SHP77 (cell line): ENCODE data around the gene CD300LG.

Source experiments
- DNase-seq, 2 experiments: peaks; one replicate each; lab custom pipeline; 2025; lab: John Stamatoyannopoulos, UW

Gene CD300LG

DNA sequence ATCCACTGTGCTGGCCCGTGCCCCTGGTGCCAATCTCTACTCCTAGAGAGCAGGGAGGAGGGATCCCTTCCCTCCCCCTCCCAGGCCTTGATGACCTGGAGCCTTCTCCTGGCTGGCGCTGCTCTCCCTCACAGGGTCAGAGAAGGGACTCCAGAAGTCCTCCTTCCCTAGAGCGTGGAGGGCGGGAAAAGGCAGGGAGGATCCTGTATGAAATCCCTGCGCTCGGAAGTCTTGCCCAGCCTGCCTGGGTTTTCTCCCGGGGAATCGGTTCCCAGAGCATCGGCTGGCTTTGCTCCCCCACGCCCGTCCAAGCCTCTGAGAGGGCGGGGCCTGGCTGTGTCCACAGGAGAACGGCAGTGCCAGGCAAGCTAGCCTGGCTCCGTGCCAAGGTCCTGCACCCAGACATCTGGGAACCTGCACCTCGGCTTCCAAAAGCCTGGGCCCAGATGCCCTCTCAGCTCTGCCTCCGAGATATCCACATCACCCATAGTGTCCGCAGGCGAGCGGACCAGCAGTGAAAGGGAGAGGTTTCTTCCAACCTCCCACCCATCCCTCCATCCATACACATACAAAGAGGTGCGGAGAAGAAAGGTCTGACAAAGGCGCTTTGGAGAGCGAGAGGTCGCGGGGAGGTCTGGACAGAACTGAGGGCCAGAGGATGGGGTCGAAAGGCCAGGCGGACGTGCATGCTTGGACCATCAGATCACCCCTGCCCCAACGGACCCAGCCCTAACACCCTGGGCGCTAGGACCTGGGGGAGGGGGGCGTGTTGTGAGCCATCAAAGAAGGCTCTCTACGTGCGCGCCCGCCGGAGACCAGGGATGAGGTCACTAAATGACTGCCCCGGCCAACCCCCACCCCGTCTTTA lies 59.2 kb downstream of the CD300LG start:
- peak; percentile 59 to 91 for DNase-seq

DNA sequence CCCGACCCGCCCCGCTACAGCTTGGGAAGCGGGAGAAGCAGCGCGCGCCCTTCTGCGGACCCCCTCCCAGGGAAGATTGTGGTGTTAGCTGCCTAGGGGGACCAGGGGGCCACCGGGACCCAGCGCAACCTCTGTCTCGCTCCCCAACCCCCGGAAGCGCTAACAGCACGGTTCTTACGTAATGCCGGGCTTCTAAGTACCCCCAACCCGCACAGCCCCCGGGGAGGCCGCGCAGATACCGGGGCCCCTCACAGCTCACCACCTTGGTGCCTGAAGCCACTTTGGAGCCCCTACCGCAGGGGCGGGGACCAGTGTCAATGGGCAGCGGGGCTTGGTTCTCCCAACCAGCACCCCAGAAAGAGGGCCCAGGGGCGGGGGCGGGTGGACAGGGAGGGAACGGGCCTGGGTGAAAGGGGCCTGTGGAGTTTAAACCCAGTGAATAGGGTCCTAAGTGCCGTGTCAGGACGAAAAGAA lies 60.0 kb downstream of the CD300LG start:
- no peak for DNase-seq

DNA sequence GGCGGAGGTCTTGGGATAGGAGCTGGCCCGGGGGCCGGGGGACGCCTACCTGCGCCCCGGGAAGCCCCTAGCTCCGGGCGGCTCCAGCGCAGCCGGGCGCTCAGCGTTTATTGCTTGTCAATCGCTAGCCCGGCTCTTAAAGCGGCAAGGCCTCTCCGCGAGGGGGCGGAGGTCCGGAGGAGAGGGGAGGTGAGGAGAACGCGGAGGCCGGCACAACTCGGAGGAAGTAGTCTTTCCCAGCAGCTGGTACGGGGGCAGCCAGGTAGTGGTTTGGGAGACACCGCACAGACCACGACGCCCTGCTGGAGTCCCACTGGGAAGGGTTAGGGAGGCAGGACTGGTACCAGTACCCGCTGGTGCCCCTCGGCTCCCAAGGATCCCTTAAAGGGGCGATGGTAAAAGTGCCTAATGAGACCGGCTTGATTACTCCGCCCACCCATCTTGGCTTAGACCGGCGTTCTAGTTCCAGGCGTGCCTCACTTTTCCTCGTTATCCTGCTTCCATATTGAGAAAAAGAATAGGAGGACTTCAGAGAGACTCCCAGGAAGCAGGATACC lies 60.5 kb downstream of the CD300LG start, which contains the start of gene MPP2:
Gene MPP2 (minus strand): TSS at position 112 of the 557 bp plus-strand sequence. CDS start 3,076 bp downstream, outside the sequence.
- DNase-seq = peak; percentile 88 to 90

DNA sequence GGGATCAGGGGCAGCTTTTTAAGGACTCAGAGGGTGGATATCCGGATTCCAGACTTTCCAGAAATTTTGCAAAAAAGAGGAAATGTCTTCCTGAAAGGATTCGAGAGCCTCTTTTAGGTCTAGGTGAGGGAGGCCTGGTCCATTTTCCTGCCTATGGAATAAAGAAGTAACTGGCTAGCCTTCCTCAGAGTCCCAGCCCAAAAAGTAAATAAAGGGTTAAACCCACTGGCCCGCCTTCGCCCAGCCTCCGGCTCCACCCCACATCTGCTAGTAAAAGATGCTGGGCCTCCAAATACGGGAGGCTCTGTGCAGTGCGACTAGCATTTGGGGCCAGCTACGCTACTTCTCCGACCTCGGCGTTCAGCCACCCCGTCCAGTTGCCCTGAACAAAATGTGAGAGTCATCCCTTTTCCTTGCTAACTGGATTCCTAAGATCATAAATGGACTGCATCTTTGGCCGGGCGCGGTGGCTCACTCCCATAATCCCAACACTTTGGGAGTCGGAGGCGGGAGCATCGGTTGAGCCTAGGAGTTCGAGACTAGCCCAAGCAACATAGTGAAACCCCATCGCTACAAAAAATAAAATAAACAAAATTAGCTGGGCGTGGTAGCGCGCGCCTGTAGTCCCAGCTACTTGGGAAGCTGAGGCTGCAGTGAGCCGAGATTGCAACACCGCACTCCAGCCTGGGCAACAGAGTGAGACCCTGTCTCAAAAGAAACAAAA lies 61.2 kb downstream of the CD300LG start:
- DNase-seq = peak; percentile 59 to 78

DNA sequence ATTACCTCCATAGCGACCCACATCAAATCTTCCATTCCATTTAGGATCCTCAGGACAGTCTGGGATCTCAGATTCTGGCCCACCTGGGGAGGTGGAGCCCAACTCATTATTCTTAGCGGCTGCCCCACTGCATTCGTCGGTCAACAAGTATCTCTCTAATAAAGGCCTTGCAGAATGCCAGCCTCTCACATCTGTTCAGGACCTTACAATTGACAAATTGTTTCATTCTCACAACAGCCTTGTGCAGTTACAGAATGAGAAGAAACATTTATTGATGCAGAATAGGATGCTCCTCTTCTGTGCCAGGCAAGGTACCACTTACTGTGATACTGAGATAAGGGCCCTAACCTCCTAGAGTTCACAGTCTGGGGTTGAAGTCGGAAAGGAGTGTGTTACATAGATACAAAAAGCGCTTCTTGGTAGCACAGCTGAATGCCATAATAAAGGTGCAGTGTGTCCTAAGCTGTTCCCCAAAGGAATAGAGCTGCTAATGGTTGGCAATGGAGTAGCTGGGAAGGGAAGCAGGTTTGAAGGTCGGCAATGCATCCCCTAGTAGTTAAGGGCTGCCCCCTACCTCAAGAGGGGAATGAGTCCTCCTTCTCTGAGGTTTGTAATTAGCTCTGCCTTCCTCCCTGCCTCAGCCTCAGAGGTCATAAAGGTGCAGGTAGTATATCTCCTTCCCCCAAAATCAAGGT lies 62.7 kb downstream of the CD300LG start:
- no peak for DNase-seq

DNA sequence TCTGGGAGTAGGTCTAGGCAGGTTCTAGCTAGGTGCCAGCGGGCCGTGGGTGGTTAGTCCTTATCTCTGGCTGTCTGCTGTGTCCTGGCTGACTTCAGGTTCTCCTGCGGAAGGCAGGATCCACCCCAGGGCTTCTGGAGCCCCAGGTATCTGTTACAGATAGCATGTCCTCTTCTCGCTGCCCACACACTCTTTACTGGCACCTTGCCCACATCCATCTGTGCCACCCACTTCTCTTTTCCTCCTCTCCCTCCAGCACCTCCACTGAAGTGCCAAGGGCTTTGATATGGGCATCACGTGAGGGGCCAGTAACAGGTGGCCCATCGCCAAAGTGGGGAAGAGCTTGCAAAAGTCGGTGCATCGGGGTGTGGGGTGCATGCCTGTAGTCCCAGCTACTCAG lies 64.9 kb downstream of the CD300LG start:
- DNase-seq = no peak

DNA sequence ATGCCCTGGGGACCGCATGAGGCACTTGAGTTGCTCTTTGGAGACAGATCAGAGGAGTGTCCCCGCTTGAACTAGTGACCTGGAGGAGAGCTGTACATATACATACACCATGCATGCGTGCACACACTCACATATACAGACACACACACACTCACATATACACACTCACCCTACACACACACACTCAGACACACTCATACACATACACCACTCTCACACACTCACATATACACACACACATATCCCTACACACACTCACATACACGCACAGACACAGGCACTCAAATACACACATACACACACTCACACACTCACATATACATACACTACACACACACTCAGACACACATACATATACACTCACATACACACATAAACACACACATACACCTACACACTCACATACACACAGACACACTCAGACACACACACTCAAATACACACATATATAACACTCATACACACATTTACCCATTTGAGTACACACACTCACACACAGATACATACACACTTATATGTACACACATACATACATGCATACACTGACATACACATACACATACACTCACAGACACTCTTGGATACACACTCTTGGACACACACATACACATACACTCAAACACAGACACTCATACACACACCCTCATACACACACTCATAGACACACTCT lies 65.8 kb downstream of the CD300LG start:
- DNase-seq = no peak
